ENCODE data around the gene PDLIM3. TPM values are rescaled to one million over a fixed set of nuclear protein-coding genes. Genes with fewer than 3 reads are reported as not detected.
"Not testable (repeated sequence)": the region's sequence is repeated elsewhere in the genome, so short reads cannot be mapped to it uniquely, and the experiment has no call there.

PDLIM3 gene
- total RNA-seq, 1 donor from 2014 or later = 1.6 TPM

- FAIRE-seq (no peak), DNase-seq (ENCODE audit: low read depth) (peak; percentile 10)
- no peaks in the 10 kb centered on the region for H3K27me3 ChIP-seq (ENCODE audit: control insufficient read depth, insufficient read depth, low read length)
- H3K36me3 ChIP-seq (ENCODE audit: control insufficient read depth, insufficient read depth, low read length) = no peaks in the 10 kb centered on the region
- TF ChIP-seq CTCF (IDR thresholded peaks at IDR 0.05; ENCODE audit: insufficient read depth, low read length, severe bottlenecking) = no peak
- H3K4me3 ChIP-seq (ENCODE audit: low read depth, low read length) = no peak overlapping the region
Measured at GRCh38 chr4:185562531-185562930, 27.2 kb upstream of the PDLIM3 start.

GRCh38 chr4:185560316-185560715 lies 25.0 kb upstream of the PDLIM3 start:
- no peak for DNase-seq (ENCODE audit: low read depth)

GRCh38 chr4:185559915-185560281 lies 24.6 kb upstream of the PDLIM3 start:
- no peak for TF ChIP-seq CTCF (IDR thresholded peaks at IDR 0.05; ENCODE audit: insufficient read depth, low read length, severe bottlenecking)
- DNase-seq (ENCODE audit: low read depth) (peak; percentile 91), FAIRE-seq (peak; percentile 81)
- Histone ChIP-seq H3K36me3 (ENCODE audit: control insufficient read depth, insufficient read depth, low read length) (no peaks in the 10 kb centered on the region), H3K27me3 (ENCODE audit: control insufficient read depth, insufficient read depth, low read length) (no peaks in the 10 kb centered on the region), H3K4me3 (ENCODE audit: low read depth, low read length) (no peak overlapping the region)

More at GRCh38 chr4:185560316-185560715, 25.0 kb upstream of the PDLIM3 start:
- TF ChIP-seq CTCF (IDR thresholded peaks at IDR 0.05; ENCODE audit: insufficient read depth, low read length, severe bottlenecking) = no peak
- FAIRE-seq = no peak
- Histone ChIP-seq H3K27me3 (ENCODE audit: control insufficient read depth, insufficient read depth, low read length) (no peaks in the 10 kb centered on the region), H3K36me3 (ENCODE audit: control insufficient read depth, insufficient read depth, low read length) (no peaks in the 10 kb centered on the region), H3K4me3 (ENCODE audit: low read depth, low read length) (no peak overlapping the region)

GRCh38 chr4:185559251-185559914 lies 24.1 kb upstream of the PDLIM3 start:
- not testable (repeated sequence) for H3K36me3 ChIP-seq (ENCODE audit: control insufficient read depth, insufficient read depth, low read length); DNase-seq (ENCODE audit: low read depth); FAIRE-seq; H3K27me3 ChIP-seq (ENCODE audit: control insufficient read depth, insufficient read depth, low read length); H3K4me3 ChIP-seq (ENCODE audit: low read depth, low read length)

- DNase-seq (ENCODE audit: low read depth) (no peak), FAIRE-seq (no peak)
- TF ChIP-seq CTCF (IDR thresholded peaks at IDR 0.05; ENCODE audit: insufficient read depth, low read length, severe bottlenecking) = no peak
- no peaks in the 10 kb centered on the region for H3K36me3 ChIP-seq (ENCODE audit: control insufficient read depth, insufficient read depth, low read length)
- H3K27me3 ChIP-seq (ENCODE audit: control insufficient read depth, insufficient read depth, low read length) = no peaks in the 10 kb centered on the region
- H3K4me3 ChIP-seq (ENCODE audit: low read depth, low read length) = no peak overlapping the region
Measured at GRCh38 chr4:185554365-185555126, 19.2 kb upstream of the PDLIM3 start.

- Histone ChIP-seq H3K27me3 (ENCODE audit: control insufficient read depth, insufficient read depth, low read length) (no peaks in the 10 kb centered on the region), H3K4me3 (ENCODE audit: low read depth, low read length) (no peak overlapping the region), H3K36me3 (ENCODE audit: control insufficient read depth, insufficient read depth, low read length) (no peaks in the 10 kb centered on the region)
- FAIRE-seq = no peak
- DNase-seq (ENCODE audit: low read depth) = peak; percentile 58
- TF ChIP-seq CTCF (IDR thresholded peaks at IDR 0.05; ENCODE audit: insufficient read depth, low read length, severe bottlenecking) = no peak
Measured at GRCh38 chr4:185552254-185552653, 16.9 kb upstream of the PDLIM3 start.
